Measurements from ENCODE around the gene MOV10. TPM values are rescaled to one million over a fixed set of nuclear protein-coding genes. Genes with fewer than 3 reads are reported as not detected.

Gene MOV10
- total and polyA plus RNA-seq, 9 of the 15 experiments (the other 6 are each of a cell fraction or from before 2014, with no cell fraction given): 16.7 to 105 (median 49.5) TPM

- Histone ChIP-seq H3K36me3 (ENCODE audit: control insufficient read depth, insufficient read depth, low read length) (peaks cover 96% of the 10 kb centered on the region), H3K4me3 (no peak overlapping the region), H3K4me2 (ENCODE audit: insufficient read depth, low read length) (no peak overlapping the region), H2AFZ (ENCODE audit: low read depth, low read length) (no peak overlapping the region), H3K4me1 (replicated peaks in 1 of 2; ENCODE audit: control insufficient read depth in 2 of 2, insufficient read depth in 2 of 2, low read length in 2 of 2) (no peaks in the 10 kb centered on the region), H3K27me3 (ENCODE audit: control insufficient read depth in 2 of 2, insufficient read depth in 2 of 2, low read length in 2 of 2) (no peaks in the 10 kb centered on the region), H4K20me1 (replicated peaks; ENCODE audit: control insufficient read depth, insufficient read depth, low read length) (no peaks in the 10 kb centered on the region), H3K9me1 (ENCODE audit: control insufficient read depth, insufficient read depth, low read length) (no peaks in the 10 kb centered on the region), H3K9me3 (replicated peaks; ENCODE audit: control insufficient read depth, insufficient read depth, low read depth, low read length) (no peaks in the 10 kb centered on the region), H3K9ac (ENCODE audit: insufficient read depth in 1 of 2, low read depth in 2 of 2, low read length in 2 of 2) (no peak overlapping the region), H3K79me2 (ENCODE audit: control insufficient read depth, insufficient read depth, low read length) (no peaks in the 10 kb centered on the region), H3K27ac (ENCODE audit: extremely low read depth, low read depth, low read length) (no peak overlapping the region)
- CTCF ChIA-PET (ENCODE audit: low intra/inter-chr PET ratio): no interaction called here
- in situ Hi-C loops (cut with MboI): no loop called here
- ATAC-seq (no peak), DNase-seq (ENCODE audit: extremely low read depth in 1 of 4, low spot score in 3 of 4) (no peak), FAIRE-seq (no peak)
- POLR2A ChIA-PET: interaction anchor here (5.9 to 7.2 kb wide), 2 partner anchors 8 to 16 kb away, joined by 48 to 87 read pairs; partner anchors contain the start of gene MOV10
- TF ChIP-seq NR2F6 (CRISPR knock-in tag; IDR thresholded peaks at IDR 0.05): no peak
- peak; percentile 52 for TF ChIP-seq RBM25 (IDR thresholded peaks at IDR 0.05; ENCODE audit: low read depth, low read length, severe bottlenecking)
- 0 out of 2 replicates have a peak, but pooled peaks have one; percentile 29 for TF ChIP-seq ZNF121 (CRISPR knock-in tag; conservative IDR thresholded peaks at IDR 0.05)
- intact Hi-C loops (cut with micrococcal nuclease): no loop called here
- no TSS peak for BruUV-seq (replicated peaks)
- 74% methylated on average over 3 of the region's 3 CpGs for WGBS (ENCODE audit: insufficient coverage, low coverage, missing lambda C conversion rate)
These were observed 8.6 kb upstream of the MOV10 start for GRCh38 chr1:112665857-112666256.

- DNase-seq (ENCODE audit: extremely low read depth in 1 of 4, low spot score in 3 of 4): no peak
- Histone ChIP-seq H3K36me3 (ENCODE audit: control insufficient read depth, insufficient read depth, low read length) (peaks cover 96% of the 10 kb centered on the region), H3K27ac (ENCODE audit: extremely low read depth, low read depth, low read length) (no peak overlapping the region), H2AFZ (ENCODE audit: low read depth, low read length) (no peak overlapping the region), H3K4me3 (no peak overlapping the region), H3K4me2 (ENCODE audit: insufficient read depth, low read length) (no peak overlapping the region), H3K9me1 (ENCODE audit: control insufficient read depth, insufficient read depth, low read length) (no peaks in the 10 kb centered on the region), H3K9ac (ENCODE audit: insufficient read depth in 1 of 2, low read depth in 2 of 2, low read length in 2 of 2) (no peak overlapping the region), H3K4me1 (replicated peaks in 1 of 2; ENCODE audit: control insufficient read depth in 2 of 2, insufficient read depth in 2 of 2, low read length in 2 of 2) (no peaks in the 10 kb centered on the region), H3K27me3 (ENCODE audit: control insufficient read depth in 2 of 2, insufficient read depth in 2 of 2, low read length in 2 of 2) (no peaks in the 10 kb centered on the region), H3K9me3 (replicated peaks; ENCODE audit: control insufficient read depth, insufficient read depth, low read depth, low read length) (no peaks in the 10 kb centered on the region), H4K20me1 (replicated peaks; ENCODE audit: control insufficient read depth, insufficient read depth, low read length) (no peaks in the 10 kb centered on the region), H3K79me2 (ENCODE audit: control insufficient read depth, insufficient read depth, low read length) (no peaks in the 10 kb centered on the region)
- intact Hi-C loops (cut with micrococcal nuclease) (no loop called here), in situ Hi-C loops (cut with MboI) (no loop called here)
- FAIRE-seq: no peak
- no peak for ATAC-seq
- 88% methylated on average over 2 of the region's 2 CpGs for WGBS (ENCODE audit: insufficient coverage, low coverage, missing lambda C conversion rate)
- ChIA-PET POLR2A (interaction anchor here (3.4 kb wide), 1 partner anchor 10 kb away, joined by 21 read pairs; no protein-coding TSS in a partner anchor), CTCF (ENCODE audit: low intra/inter-chr PET ratio) (no interaction called here)
- no TSS peak for BruUV-seq (replicated peaks)
- no peak for TF ChIP-seq RB1 (IDR thresholded peaks at IDR 0.05; ENCODE audit: low read depth)
- TF ChIP-seq TEAD1 (CRISPR knock-in tag; IDR thresholded peaks at IDR 0.05): no peak
- TF ChIP-seq BCLAF1 (IDR thresholded peaks at IDR 0.05; ENCODE audit: borderline replicate concordance in 1 of 2, control insufficient read depth in 1 of 2, low read depth in 2 of 2, low read length in 1 of 2): no peak
- TF ChIP-seq ZNF79 (CRISPR knock-in tag; IDR thresholded peaks at IDR 0.05; ENCODE audit: low read depth): no peak
- TF ChIP-seq L3MBTL2 (IDR thresholded peaks at IDR 0.05): no peak
- TF ChIP-seq EHMT2 (IDR thresholded peaks at IDR 0.05): no peak
- no peak for TF ChIP-seq BCL6 (CRISPR knock-in tag; IDR thresholded peaks at IDR 0.05)
- no peak for TF ChIP-seq NCOA2 (IDR thresholded peaks at IDR 0.05; ENCODE audit: partially characterized antibody in 2 of 2)
- TF ChIP-seq KDM5B (IDR thresholded peaks at IDR 0.05; ENCODE audit: insufficient replicate concordance, low read depth, low read length): no peak
- TF ChIP-seq PRPF4 (IDR thresholded peaks at IDR 0.05; ENCODE audit: insufficient read depth, low read depth, low read length, poor library complexity, severe bottlenecking): no peak
- TF ChIP-seq ZNF780A (CRISPR knock-in tag; IDR thresholded peaks at IDR 0.05): no peak
- TF ChIP-seq FOXA1 (IDR thresholded peaks at IDR 0.05; ENCODE audit: borderline replicate concordance): no peak
These were observed 7.5 kb upstream of the MOV10 start for GRCh38 chr1:112666946-112667345.
